HG03025 (cell line): Measurements from ENCODE around the gene MAP3K12.

ENCODE experiments used
- ATAC-seq: cut with Tn5 transposase; IDR thresholded peaks from one replicate; pipeline ENCODE4 v1.9.1; 2021; ENCODE audit warnings: mild to moderate bottlenecking, moderate library complexity; ENCODE audit not compliant: unreplicated experiment, low FRiP score

The MAP3K12 gene

DNA sequence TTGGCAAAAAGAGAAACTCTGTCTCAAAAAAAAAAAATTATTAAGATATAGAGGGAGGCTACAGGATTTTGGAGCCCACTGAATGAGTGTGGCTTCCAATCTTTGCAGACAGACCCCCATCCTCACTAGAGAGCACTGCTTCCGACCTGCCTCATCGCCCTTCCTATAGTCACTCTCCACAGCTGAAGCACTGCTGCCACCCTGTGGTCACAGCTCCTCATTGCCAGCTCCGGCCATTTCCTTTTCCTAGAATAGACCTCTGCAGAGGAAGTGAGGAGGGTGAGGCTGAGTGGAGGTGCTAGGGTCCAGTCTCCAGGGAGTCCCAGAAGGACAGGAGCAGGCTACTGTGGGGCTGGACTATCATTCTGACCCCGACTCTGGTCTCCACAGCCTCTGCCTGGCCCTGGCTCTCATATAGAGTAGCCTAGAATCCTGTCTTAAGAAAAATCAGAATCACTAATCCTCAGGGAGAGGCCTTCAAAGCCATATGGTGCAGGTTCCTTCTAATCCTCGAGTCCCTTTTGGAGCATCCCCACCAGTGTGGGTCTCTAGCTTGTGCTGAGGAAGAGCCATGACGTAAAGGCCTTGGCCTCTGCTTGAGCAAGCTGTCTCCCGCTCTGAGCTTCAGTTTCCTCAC is 9.4 kb upstream of the MAP3K12 start:
- no peak for ATAC-seq

DNA sequence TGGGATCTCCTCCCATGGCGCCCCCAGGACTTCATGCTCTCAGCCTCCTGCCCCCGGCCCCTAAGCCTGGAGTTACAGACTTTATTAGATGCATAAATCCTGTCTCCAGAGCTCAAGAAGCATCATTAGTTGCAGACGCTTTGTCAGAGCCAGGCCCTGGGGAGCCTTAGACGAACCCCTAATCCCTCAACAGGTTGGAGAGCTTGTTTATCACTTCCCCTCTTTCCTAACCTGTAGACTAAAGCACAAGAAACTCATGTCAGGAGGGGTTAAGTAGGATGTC is 8.3 kb upstream of the MAP3K12 start:
- no peak for ATAC-seq

GRCh38 chr12:53506881-53507602 is 7.8 kb upstream of the MAP3K12 start, which contains the start of gene NPFF:
Gene NPFF (minus strand): TSS chr12:53507484. CDS start chr12:53507474, 10 bp downstream.
- no peak for ATAC-seq

DNA sequence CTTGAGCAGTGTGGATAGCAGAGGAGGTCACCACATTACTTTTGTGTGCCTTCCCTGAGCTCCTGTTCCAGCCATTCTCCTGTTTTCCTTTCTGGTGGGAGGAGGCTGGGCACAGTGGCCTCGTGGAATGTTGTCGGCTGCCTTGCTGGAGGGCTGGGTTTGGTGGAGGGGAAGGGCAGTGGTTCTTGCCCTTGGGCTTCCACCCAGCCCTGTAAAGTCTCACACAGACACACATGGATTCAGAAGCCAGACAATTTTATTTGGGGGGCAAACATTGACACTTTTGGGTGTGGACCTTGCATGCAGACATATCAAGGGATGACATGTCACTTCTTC is 7.2 kb upstream of the MAP3K12 start:
- ATAC-seq, result no peak

GRCh38 chr12:53505555-53506449 is 6.5 kb upstream of the MAP3K12 start:
- no peak for ATAC-seq

DNA sequence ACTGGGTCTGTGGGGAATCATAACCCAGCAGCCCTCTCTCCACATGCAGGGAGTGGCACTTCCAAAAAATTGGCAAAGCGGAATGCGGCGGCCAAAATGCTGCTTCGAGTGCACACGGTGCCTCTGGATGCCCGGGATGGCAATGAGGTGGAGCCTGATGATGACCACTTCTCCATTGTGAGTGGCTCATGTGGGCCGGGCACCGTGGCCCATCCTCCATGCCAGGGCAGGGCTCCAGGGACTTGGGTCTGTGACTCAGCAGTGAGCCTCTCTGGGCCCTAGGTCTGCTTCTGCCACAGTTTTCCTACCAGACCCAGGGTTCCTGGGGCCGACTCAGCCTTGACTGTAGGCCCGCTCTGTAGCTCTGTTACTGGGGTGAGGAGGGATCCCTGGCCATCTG is 5.8 kb upstream of the MAP3K12 start:
- ATAC-seq, result no peak

DNA sequence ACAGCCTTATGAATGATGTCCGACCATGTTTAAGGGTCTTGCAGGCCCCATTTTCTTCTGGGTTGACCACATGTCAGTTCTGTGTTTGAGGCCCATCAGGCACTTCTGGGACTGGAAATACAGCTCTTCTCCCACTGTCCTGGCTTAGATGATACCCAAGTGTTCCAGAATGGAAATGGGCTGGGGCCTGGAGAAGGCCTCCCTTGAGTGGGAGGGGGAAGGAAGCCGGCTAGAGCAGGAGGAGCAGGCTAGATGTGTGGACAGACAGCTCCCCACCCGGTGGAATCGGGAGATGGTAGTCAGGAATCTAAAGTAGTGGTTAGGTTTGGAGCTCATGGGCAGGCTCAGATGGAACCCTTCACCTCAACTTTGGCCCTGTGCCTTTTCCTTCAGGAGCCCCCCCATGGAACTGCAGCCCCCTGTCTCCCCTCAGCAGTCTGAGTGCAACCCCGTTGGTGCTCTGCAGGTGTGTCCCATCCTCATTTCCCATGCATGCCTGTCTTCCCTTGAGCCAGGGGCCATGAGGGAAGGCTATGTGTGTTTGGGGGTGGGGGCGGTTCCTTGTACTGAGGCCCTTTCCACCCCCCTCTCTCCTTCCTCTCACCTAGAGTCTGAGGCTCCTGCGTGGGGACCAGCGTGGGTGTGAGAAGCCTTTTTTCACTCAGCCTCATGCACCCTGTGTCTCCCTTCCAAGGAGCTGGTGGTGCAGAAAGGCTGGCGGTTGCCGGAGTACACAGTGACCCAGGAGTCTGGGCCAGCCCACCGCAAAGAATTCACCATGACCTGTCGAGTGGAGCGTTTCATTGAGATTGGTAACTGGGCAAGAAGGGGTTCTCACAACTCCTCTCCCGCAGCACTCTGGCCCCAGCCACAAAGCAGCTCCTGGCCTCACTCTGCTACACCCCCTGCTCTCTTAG is 5.0 kb upstream of the MAP3K12 start:
- no peak for ATAC-seq

DNA sequence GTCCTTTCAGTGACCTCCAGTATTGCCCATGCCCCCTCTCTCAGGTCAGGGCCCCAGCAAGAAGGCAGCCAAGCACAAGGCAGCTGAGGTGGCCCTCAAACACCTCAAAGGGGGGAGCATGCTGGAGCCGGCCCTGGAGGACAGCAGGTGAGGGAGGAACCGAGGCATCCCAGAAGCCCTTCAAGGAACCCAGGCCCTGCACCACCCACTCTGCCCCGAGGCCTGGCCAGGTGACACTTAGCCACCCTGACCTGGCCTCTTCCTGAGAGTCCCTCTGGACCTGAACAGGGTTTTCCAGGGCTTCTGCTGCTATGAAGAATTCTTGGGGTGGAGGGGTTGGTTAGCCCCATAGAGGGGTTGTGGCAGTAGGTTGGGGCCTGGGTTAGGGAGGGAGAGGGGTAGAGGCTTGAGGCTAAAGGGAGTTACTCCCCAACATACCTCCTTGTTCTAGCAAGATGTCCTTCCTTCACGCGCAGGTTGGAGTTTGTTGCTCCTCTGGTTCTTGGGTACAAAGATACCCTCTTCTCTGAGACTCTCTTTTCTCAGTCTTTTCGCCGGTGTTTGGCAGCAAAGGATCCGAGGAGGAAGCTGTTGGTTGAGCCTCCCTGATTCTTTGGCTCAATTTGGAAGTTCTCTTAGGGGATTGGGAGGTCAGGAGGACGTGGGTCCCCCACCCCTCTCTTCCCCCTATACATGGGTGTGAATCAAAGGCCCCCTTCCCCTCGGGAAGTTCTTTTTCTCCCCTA is 3.9 kb upstream of the MAP3K12 start:
- ATAC-seq, result no peak

GRCh38 chr12:53502331-53502730 is 3.1 kb upstream of the MAP3K12 start:
- no peak for ATAC-seq

DNA sequence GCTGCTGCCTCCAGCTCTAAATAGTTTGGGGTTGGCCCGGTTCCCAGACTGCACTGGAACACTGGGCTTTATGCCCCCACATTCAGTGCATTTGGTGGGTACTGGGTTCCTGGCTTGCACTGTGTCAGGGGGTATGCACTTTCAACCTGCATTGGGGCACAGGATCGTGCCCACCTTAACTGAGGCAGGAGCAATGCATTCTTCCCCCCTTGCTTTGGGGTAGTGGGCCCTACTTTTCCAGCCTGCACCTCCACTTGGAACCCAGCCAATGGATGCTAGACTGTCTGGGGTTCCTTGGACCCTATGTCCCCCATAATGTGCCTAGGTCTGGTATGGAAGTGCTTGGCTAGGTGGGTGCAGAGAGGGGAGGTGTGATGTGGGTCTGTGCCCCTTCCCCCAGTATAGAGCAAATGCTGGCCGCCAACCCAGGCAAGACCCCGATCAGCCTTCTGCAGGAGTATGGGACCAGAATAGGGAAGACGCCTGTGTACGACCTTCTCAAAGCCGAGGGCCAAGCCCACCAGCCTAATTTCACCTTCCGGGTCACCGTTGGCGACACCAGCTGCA is 2.4 kb upstream of the MAP3K12 start:
- no peak for ATAC-seq

DNA sequence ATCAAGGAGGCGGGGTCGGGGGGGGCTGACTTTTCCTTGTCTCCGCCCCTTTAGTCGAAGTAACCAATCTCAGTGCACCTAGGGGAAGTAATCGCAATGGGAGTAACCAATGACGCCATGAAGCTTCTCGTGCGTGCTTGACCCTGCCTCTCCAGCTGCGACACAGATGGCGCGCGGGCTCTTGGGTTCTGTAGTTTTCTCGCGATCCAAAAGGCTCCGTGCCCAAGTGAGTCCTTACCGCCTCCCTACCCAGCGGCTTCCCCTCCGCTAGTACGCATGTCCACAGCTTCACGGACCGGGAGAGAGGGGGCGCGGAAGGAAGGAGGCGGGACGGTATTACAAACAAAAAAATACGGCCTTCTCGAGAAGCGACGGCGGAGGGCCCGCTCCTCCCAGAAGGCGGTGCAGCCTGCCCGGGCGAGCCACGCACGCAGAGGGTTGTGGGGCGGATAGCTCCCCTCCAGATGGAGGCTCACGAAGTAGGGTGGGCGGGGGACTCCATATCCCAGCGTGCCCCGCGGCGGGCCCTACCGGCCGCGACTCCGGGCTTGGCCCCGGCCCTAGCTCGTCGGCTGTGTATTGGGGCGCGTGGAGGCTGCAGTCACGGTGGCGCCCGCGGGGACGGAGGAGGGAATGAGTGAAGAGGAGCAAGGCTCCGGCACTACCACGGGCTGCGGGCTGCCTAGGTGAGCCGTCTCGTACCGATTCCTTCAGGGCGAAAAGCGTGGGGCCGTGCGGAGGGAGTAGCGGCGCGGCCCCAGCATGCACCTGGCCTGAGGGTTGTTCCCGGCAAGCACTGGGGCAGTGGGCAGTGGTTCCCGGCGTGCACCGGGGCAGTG is 1.7 kb upstream of the MAP3K12 start, which contains the start of gene TARBP2:
TSS of gene TARBP2 (plus strand) at position 508 of the 839 bp plus-strand sequence. CDS start at position 634, 126 bp downstream.
- ATAC-seq, result peak; percentile 80

GRCh38 chr12:53500142-53500775 is 1.0 kb upstream of the MAP3K12 start:
- no peak for ATAC-seq

GRCh38 chr12:53498235-53498630 is 1.0 kb downstream of the MAP3K12 start:
- ATAC-seq, result no peak

DNA sequence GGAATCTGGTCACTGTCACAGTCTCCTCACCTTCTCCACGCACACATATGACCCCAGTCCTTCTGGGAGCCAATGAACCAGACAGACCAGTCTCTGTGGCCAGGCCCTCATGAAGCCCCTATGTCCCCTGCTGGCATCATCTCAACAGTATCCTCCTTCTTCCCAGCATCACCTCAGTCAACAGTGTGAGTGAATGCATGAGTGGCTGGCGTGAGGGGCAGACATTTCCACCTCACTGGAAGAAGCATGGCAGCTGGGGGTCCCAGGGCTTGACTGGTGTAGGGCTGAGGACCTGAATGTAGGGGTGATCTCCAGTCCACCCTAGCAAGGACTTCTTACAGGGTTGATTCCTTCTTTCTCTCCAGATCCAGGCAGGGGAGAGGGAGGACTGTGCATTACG is 1.8 kb downstream of the MAP3K12 start:
- ATAC-seq, result no peak

DNA sequence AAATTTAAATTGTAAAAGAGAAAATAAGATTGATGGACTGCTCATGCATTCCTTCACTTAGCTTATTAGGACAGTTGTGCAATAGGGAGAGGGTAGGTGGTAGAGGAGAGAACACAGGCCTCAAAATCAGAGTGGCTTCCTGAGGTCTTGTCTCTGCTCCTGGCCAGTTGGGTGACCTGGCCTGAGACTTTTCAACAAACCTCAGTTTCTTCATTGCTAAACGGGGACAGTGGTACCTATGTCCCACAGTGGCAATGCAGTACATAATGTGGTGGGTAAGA is 2.6 kb downstream of the MAP3K12 start:
- ATAC-seq, result no peak

- no peak for ATAC-seq
Measured at GRCh38 chr12:53495903-53496751, 3.1 kb downstream of the MAP3K12 start.

DNA sequence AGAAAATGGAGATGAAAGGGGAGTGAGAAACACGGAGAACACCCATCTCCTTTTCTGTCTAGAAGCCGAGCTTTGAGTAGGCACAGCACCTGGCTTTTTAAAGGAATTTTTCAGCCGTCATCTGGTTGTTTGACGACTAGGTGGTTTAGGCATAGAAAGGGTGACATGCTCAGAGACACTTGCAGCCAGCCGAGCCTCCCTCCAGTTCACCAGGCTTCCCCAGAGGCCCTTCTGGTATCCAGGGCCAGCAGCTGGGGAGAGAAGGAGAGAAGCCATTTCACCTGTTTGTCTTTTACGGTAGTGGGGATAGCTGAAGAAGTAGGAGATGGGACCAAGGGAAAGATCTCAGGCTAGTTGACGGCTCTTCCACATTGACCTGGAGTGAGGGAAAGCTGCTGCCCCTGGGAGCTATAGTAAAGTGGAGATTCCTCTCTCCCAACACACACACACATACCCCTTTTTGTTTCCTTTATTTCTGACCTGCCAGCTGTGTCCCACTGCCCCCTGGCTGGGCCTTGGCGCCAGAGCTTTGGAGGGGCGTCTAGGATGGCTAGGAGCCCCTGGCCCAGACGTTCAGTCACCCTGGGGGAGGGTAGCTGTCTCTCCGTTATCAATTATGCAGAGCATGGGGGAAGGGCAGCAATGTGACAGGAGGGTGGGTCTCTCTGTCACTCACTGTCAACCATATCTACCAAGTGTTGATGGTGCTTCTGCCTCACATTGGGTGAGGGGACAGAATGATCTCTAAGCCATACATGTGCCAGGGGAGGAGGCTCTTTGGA is 5.5 kb downstream of the MAP3K12 start:
- ATAC-seq, result no peak
